NCI-H2196 (cell line): ENCODE results near the gene OR5M10.
"Not testable (repeated sequence)": the region's sequence is repeated elsewhere in the genome, so short reads cannot be mapped to it uniquely, and the experiment has no call there.

Experiments used
- DNase-seq: peaks from one replicate; lab custom pipeline; 2025; ENCODE audit not compliant: unreplicated experiment; lab: John Stamatoyannopoulos, UW

OR5M10 gene

DNA sequence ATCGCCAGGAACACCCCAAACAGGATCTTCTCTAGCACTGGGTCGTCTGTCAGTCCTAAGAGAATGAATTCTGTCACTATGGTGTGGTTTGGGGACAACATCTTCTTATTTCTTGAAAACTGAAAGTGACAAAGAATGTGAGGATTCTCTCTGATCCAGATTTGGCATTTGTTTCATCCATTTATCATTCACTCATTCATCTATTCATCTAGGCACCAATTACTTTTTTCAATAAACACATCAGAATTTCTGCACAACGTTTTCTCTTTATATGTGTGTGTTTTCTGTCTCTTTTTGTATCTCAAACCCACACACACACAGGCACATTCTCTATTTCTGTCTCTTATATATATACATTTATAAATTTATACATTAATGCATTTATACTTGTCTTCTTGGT, at the start of gene OR5M10:
TSS of gene OR5M10 (minus strand) at position 101 of the 400 bp plus-strand sequence. CDS start at position 101, 0 bp downstream.
- DNase-seq: no peak

DNA sequence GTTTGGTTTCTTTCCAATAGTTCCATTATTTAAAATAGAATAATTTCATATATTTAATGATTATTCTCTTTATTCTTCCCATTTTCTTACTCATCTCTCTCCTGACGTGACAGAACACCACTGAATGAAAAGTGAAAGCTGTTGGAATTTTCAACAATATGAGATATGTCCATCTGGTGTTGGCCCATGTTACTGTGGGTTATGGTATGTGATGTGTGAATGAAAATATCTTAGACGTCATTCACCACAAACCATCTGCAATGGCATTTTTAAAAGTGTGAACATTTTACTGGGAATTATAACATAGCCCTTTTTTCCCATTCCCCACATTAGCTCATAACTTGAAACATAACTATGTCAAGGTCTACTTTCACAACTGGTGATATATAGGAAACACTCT, 48.4 kb upstream of the OR5M10 start:
- DNase-seq: no peak

DNA sequence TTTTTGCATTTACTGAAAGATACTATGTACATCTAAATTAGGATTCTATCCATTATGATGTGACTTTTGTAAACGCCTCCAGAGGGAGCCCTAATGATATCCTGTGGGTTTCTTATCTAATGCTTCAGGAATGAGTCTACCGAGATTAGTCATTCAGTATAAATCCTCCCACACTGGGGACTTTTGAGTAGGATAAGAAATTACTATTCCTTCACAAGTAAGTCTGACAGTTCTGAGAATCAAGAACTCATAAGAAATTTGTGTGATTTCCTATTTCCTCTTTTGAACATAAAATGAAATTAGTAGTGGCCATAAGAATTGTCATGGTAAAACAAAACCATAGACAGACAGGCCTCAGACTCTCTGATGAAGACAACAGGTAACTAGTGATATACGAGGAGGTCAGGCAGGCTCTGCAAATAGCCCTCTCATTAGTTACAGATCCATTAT, 47.2 kb upstream of the OR5M10 start:
- peak; percentile 1 for DNase-seq

DNA sequence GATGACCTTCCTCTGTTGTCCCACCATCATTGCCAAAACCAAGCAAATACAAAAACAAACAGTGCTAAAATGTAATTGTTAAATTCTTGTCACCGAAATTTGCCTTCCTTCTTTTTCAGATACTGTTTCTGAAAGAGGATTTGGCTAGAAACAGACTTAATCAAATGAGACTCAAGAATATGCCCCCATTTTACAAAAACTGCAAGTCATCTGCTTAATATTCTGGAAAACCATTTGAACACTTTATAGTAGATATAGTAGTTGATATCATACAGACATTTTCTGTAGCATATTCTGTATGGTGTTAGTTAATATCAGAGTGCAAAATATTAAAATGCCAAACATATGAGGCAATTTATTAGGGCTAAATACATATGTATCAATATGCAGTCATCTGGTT, 33.7 kb upstream of the OR5M10 start:
- DNase-seq: no peak

DNA sequence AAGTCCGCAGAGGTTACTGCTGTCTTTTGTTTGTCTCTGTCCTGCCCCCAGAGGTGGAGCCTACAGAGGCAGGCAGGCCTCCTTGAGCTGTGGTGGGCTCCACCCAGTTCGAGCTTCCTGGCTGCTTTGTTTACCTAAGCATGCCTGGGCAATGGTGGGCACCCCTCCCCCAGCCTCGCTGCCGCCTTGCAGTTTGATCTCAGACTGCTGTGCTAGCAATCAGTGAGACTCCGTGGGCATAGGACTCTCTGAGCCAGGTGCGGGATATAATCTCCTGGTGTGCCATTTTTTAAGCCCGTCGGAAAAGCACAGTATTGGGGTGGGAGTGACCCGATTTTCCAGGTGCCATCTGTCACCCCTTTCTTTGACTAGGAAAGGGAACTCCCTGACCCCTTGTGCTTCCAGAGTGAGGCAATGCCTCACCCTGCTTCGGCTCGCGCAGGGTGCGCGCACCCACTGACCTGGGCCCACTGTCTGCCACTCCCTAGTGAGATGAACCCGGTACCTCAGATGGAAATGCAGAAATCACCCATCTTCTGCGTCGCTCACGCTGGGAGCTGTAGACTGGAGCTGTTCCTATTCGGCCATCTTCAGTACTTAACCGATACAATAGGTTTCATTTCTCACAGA, 14.7 kb upstream of the OR5M10 start:
- DNase-seq: not testable (repeated sequence)

DNA sequence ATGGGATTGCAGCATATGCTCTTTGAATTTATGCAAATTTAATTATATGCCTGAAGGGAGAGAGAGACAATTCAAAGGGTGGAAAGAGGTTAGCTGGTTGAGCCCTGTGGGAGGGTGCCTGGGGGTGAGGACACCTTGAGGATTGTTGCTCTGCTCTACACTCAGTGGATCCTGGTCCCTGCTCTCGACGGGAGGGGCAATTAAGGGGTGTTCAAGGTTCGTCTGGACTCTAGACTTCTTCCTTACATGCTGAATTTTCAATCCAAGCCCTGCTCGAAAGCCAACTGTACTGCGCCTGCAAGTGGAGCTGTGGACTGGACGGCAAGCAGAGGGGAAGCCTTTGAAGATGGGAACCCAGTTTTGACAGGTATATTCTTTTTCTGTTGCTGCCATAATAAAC, 18.9 kb downstream of the OR5M10 start:
- no peak for DNase-seq

DNA sequence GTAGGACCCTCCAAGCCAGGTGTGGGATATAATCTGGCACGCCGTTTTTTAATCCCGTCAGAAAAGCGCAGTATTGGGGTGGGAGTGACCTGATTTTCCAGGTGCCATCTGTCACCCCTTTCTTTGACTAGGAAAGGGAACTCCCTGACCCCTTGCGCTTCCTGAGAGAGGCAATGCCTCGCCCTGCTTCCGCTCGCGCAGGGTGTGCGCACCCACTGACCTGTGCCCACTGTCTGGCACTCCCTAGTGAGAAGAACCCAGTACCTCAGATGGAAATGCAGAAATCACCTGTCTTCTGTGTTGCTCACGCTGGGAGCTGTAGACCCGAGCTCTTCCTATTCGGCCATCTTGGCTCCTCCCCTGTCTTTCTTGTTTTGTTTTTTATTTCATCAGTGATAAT, 22.8 kb downstream of the OR5M10 start:
- not testable (repeated sequence) for DNase-seq

DNA sequence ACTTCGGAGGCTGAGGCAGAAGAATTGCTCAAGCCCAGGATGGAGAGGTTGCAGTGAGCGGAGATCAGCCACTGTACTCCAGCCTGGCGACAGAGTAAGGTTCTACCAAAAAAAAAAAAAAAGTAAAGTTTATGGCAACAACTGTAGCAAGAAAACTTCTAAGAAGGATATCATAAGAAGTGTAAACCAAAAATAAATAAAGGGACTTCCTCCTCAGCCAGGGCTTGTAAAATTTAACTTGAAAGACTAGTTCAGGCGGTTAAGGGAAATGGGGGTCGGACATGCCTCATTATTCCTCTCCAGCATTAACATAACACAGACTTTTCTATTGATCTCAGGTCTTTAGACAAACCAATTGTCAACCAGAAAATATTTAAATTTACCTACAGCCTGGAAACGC, 32.0 kb downstream of the OR5M10 start:
- no peak for DNase-seq

DNA sequence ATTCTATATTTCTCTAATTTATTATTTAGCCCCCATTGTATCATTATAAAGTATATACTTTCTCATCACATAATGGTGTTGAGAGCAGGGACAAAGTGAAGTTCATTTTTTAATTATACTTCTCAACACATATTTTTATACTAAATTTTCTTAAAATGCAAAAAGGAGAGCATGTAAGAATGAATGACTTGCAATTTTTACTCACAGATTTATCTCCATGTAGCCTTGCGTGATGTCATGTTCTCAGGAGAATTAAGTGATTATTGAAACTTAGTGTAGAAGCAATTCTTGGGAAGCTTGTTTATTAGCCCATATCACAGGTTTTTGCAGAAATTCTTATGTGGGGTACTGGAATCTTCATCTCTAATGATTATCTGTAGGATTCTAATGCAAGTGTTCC, 33.8 kb downstream of the OR5M10 start:
- DNase-seq: no peak

DNA sequence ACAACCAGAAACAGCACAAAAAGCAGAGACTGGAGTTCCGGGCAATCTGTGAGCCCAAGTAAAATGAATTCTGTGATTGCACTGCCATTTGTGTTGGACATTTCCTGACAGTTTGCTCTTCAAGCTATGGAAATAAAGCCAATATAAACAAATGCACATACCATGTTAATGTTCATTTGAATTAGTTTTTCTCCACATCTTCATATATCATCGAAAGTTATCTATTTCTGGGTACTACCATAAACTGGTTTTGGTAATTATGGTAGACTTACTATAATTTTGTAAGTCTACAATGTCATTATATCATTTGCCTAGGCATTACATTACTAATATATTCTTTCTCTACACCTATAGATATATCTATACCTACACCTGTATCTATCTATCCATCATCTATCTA, 34.4 kb downstream of the OR5M10 start, which contains the start of gene OR5M11:
TSS of gene OR5M11 (minus strand) at position 101 of the 400 bp plus-strand sequence. CDS start at position 101, 0 bp downstream.
- no peak for DNase-seq

DNA sequence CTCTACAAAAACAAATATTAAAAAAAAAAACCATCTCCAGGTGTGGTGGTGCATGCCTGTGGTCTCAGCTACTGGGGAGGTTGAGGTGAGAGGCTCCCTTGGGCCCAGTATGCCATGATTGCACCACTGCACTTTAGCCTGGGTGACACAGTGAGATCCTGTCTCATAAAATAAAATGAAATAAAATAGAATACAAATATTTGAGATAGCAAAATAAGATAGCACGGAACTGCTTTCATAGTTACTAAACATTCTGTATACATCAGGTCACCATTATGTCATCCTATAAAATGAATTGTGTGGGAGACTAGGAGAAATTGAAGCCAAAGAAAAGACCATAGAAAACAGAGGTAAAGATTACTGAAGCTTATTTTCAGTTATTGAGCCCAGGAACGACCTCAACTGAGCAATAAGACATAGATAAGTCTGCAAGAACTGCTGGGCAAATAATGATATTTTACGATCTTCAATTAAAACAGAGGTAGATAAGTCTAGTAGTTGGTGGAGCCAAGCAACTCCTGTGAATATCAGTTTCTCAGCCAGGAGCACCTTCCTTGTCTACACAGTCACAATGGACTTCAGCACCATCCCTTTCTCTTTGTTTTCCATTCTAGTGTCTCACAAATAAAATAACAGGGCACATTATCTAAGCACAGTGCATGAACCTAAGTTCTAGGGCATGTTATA, 44.3 kb downstream of the OR5M10 start:
- DNase-seq: no peak

DNA sequence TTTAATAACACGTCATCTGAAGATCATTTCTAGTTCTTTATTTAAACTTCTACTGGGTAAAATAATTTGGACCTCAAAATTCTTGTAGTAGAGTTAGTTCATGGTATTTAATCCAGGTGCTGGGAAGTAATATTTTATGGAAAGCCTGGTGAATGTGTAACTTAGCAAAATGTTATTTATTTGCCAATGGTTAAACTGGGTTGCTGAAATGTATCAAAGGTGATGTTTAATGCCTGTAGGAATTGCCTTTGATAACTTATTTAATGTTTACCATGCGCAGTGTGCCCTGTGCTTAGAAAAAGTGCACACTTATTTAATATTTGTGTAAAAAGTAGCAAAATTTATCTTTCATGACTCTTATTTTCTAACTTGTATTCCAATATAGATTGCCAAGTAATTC, 45.7 kb downstream of the OR5M10 start:
- DNase-seq: no peak
